Right lobe of liver (tissue), 6 donors: ENCODE measurements around the gene SLC25A42. TPM values are rescaled to one million over a fixed set of nuclear protein-coding genes. Genes with fewer than 3 reads are reported as not detected.

Experiments used
- ATAC-seq, 4 donors: fragments of 200-7000 bp; cut with Tn5 transposase; one replicate each; pipeline ENCODE4 v1.9.1; 2020; ENCODE audit warnings: mild to moderate bottlenecking in 4 of 4, moderate library complexity in 4 of 4
- DNase-seq, 3 donors: peaks; one replicate each; pipeline ENCODE4 v3.0.0-alpha.2; 2020
- H3K27ac ChIP-seq, 3 donors: fragments of 200-600 bp; one replicate each; pipeline ENCODE4 v1.8.0; 2022
- H3K27me3 ChIP-seq, 2 donors: fragments of 200-600 bp; one replicate each; pipeline ENCODE4 v1.8.0; 2022
- H3K36me3 ChIP-seq, 4 donors: fragments of 200-600 bp; sonication (generic) in 1 of 4; one replicate each; pipeline versions ENCODE4 v1.5.1 to v1.8.0; 2017 to 2022; ENCODE audit warnings: control low read depth in 1 of 4
- H3K4me1 ChIP-seq, 4 donors: fragments of 200-600 bp; sonication (generic) in 1 of 4; one replicate each; pipeline versions ENCODE4 v1.5.1 to v1.8.0; 2017 to 2022; ENCODE audit warnings: control low read depth in 1 of 4
- H3K4me3 ChIP-seq, 3 donors: fragments of 200-600 bp; one replicate each; pipeline ENCODE4 v1.8.0; 2022
- H3K9me3 ChIP-seq, 4 donors: fragments of 200-600 bp; sonication (generic) in 1 of 4; one replicate each; pipeline versions ENCODE4 v1.5.1 to v1.8.0; 2017 to 2022; ENCODE audit warnings: control low read depth in 1 of 4
- POLR2A ChIP-seq: fragments of 450-650 bp; IDR thresholded peaks from one replicate; pipeline ENCODE4 v1.6.1; 2017; ENCODE audit warnings: antibody characterized with exemption, mild to moderate bottlenecking
- WGBS: methylation state at CpG from one replicate; pipeline ENCODE4 v1.1.6; 2018; ENCODE audit warnings: low coverage, low lambda C conversion rate; ENCODE audit not compliant: insufficient coverage; ENCODE audit errors: missing lambda C conversion rate; 5-methylcytosine and 5-hydroxymethylcytosine counted together
- intact Hi-C, 2 donors: fragments of 100-400 bp; cut with DNase I; formaldehyde crosslinking; loops; one replicate each; pipeline versions ENCODE4 v1.11.2 to v1.14.1; 2022
- total RNA-seq, 6 experiments: library from RNA; depleted of rRNA in 2 of 6; stranded (reverse); fragments of >200 nt in 2 of 6; fragmentation: NEBNext Ultra II Directional in 3 of 6; extraction: Animal tissue kit (Norgen Biotek cat#: 25700) in 3 of 6; gene quantifications; one replicate each; pipeline versions ENCODE4 v1.1.0 to v1.2.4, GENCODE V29; 2016 to 2023
- TF ChIP-seq, protein P1 (sequence below), 4 donors: fragments of 200-600 bp in 3 of 4; fragments of 450-650 bp in 1 of 4; IDR thresholded peaks; one replicate each; pipeline versions ENCODE4 v1.5.1 to v1.8.0; 2016 to 2022; ENCODE audit warnings: antibody characterized with exemption in 4 of 4, mild to moderate bottlenecking in 2 of 4
- donor health status: DM: no; HTN: yes; CAD: no.
- donor health status: DM: no; HTN: no; CAD: no.
- donor health status: DM: no; HTN: no; CAD: no.
- donor health status: DM: no; HTN: yes; CAD: no.
- donor health status: DM: no; HTN: yes; CAD: no.

SLC25A42 gene
- total RNA-seq, 6 experiments from 2014 or later: 20.7 to 80.7 (median 69.7) TPM

DNA sequence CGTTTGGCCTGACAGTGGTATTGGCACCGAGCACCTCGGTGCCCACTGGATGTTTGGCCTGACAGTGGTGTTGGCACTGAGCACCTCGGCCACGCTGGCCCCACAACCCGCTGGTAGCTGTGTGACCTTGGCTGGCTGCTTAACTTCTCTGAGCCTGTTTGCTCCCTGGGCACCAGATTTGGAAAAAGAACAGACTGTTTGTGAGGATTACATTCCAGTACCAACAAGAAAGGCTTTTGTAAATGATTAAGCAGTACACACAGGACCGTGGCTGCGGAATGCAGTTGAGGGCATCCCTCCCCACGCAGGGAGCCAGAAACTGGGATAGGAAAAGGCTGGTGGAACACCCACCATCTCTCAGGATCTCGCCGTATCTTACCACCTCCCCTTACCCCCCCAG lies 31.9 kb downstream of the SLC25A42 start:
- Histone ChIP-seq H3K4me3 (peak overlapping the region in 2 of 3 donors; percentile 42 to 58), H3K36me3 (peaks cover 0 to 5% (median 0%) of the 10 kb centered on the region in 4 donors), H3K27me3 (no peaks in the 10 kb centered on the region), H3K4me1 (peaks cover 0 to 53% (median 27%) of the 10 kb centered on the region in 4 donors), H3K27ac (peak overlapping the region; percentile 85 to 98 (median 91)), H3K9me3 (no peaks in the 10 kb centered on the region)
- peak; percentile 3 to 44 (median 13) for ATAC-seq
- TF ChIP-seq POLR2A: peak; percentile 40
- TF ChIP-seq, protein P1, sequence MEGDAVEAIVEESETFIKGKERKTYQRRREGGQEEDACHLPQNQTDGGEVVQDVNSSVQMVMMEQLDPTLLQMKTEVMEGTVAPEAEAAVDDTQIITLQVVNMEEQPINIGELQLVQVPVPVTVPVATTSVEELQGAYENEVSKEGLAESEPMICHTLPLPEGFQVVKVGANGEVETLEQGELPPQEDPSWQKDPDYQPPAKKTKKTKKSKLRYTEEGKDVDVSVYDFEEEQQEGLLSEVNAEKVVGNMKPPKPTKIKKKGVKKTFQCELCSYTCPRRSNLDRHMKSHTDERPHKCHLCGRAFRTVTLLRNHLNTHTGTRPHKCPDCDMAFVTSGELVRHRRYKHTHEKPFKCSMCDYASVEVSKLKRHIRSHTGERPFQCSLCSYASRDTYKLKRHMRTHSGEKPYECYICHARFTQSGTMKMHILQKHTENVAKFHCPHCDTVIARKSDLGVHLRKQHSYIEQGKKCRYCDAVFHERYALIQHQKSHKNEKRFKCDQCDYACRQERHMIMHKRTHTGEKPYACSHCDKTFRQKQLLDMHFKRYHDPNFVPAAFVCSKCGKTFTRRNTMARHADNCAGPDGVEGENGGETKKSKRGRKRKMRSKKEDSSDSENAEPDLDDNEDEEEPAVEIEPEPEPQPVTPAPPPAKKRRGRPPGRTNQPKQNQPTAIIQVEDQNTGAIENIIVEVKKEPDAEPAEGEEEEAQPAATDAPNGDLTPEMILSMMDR (IDR thresholded peaks at IDR 0.05): no peak
- 41% methylated on average over 7 of the region's 11 CpGs for WGBS
- intact Hi-C loops: no loop called here
- DNase-seq: peak in 1 of 3 donors; percentile 72

DNA sequence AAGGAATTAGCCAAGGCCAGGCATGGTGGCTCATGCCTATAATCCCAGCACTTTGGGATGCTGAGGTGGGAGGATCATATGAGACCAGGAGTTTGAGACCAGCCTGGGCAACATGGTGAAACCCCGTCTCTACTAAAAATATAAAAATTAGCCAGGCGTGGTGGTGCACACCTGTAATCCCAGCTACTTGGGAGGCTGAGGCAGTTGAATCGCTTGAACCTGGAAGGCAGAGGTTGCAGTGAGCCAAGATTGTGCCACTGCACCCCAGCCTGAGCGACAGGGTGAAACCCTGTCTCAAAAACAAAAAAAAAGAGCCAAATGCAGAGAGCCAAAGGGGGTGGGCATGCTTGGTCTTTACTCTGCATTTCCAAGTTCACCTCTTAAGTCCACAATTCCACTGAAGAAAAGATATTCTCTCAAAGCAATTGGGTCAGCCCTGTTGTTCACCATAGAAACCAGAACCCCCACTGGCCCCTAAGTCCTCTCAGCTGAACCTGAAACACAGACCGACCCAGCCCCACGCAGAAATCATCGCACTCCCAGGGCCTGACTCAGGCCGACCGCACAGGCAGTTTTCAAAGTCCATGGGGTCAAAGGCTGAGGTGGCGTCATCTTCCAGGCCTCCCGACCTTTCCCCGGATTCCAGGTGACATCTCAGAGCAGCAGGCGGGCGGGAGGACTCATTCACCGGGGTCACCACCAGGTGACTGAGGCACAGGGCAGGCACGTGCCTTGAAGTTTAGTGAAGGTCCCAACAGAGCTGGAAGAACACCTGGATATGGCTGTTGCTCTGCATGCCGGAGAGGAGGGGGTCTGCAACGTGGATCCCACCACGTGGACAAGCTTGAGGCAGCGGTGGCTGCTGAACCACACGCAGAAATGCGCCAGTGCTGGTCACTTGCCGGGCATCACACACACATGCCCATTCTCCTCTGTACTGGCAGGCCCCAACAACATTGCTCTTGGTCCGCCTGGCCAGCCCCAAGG lies 33.1 kb downstream of the SLC25A42 start:
- 49% methylated on average over 12 of the region's 24 CpGs for WGBS
- peak overlapping the region in 2 of 3 donors; percentile 42 to 58 for H3K4me3 ChIP-seq
- DNase-seq: peak; percentile 87 to 96 (median 95)

DNA sequence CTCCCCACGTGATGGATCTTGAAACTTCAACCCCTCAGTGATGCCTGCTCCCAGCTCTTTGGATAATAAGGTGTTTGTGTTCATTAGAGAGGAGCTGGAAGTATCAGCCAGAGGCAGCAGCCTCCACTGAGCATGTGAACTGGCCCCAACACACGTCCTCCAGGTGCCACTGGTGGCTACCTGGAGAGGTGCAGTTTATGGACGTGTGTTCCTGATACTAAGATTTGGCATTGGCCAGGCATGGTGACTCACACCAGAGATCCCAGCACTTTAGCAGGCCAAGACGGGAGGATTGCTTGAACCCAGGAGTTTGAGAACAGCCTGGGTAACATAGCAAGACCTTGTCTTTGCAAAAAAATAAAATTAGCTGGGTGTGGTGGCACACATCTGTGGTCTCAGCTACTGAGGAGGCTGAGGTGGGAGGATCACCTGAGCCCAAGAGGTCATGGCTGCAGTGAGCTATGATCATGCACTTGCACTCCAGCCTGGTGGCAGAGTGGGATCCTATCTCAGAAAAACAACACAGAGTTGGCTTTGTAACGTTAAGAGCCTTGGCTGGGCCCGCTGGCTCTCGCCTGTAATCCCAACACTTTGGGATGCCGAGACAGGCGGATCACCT lies 34.4 kb downstream of the SLC25A42 start:
- H3K4me3 ChIP-seq: no peak overlapping the region
- TF ChIP-seq, protein P1 (IDR thresholded peaks at IDR 0.05): no peak
- no peak for TF ChIP-seq POLR2A
- peaks cover 0 to 77% (median 34%) of the 10 kb centered on the region in 4 donors for H3K4me1 ChIP-seq
- DNase-seq: no peak
- WGBS: 37% methylated on average over 8 of the region's 9 CpGs
- peak overlapping the region; percentile 85 to 98 (median 91) for H3K27ac ChIP-seq
- peaks cover 0 to 5% (median 0%) of the 10 kb centered on the region in 4 donors for H3K36me3 ChIP-seq
- intact Hi-C loops: no loop called here
- no peaks in the 10 kb centered on the region for H3K9me3 ChIP-seq
- no peaks in the 10 kb centered on the region for H3K27me3 ChIP-seq
- ATAC-seq: peak in 1 of 4 donors; percentile 31

More for the DNA sequence above, 33.1 kb downstream of the SLC25A42 start:
- Histone ChIP-seq H3K4me1 (peaks cover 0 to 64% (median 31%) of the 10 kb centered on the region in 4 donors), H3K36me3 (peaks cover 0 to 5% (median 0%) of the 10 kb centered on the region in 4 donors), H3K27ac (peak overlapping the region; percentile 85 to 98 (median 91)), H3K27me3 (no peaks in the 10 kb centered on the region), H3K9me3 (no peaks in the 10 kb centered on the region)
- ATAC-seq: peak; percentile 52 to 65 (median 57)
- intact Hi-C loops: no loop called here
- TF ChIP-seq, protein P1 (IDR thresholded peaks at IDR 0.05): no peak
- TF ChIP-seq POLR2A: peak; percentile 41

DNA sequence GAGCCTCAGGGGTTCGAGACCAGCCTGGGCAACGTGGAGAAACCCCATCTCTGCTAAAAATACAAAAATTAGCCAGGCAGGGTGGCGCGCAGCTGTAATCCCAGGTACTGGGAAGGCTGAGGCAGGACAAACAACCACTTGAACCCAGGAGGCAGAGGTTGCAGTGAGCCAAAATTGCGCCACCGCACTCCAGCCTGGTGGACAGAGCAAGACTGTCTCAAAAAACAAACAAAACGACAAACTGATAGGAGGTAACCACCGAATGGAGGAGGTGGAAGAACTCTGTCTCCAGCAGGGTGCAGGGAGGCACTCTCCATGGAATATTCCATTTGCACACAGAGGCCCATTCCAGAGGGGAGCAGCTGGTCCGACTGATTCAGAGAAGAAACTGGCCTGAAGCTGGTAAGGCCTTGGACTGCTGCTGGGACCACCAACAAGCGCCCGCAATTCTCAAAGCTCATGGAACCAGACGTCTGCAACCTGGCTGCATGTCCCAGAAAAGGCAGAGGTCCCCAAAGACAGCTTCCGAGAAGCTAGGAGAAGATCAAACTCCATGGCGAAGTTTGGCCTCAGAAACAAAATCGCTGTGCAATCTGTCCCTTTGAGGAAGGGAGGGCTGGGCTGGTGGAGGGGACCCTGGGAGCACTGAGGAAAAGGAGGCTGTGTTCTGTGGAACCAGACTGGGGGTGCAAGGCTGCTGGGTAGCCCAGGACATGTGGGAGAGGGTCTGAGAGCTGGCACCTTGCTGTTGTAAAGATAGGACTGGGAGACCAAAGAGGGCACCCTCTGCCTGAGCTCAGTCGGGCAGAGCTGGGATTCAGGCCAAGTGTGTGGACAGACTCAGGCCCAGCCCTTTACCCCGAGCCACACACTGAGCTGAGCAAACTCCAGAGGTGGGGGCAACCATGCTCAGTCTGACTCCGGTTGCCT lies 35.2 kb downstream of the SLC25A42 start:
- H3K4me3 ChIP-seq: peak overlapping the region in 2 of 3 donors; percentile 24 to 31
- ATAC-seq (peak; percentile 68 to 78 (median 69)), DNase-seq (peak; percentile 90 to 96 (median 94))
- no peaks in the 10 kb centered on the region for H3K27me3 ChIP-seq
- peak; percentile 35 for TF ChIP-seq POLR2A
- TF ChIP-seq, protein P1 (IDR thresholded peaks at IDR 0.05): no peak
- H3K36me3 ChIP-seq: peaks cover 0 to 5% (median 0%) of the 10 kb centered on the region in 4 donors
- H3K27ac ChIP-seq: peak overlapping the region; percentile 85 to 98 (median 91)
- WGBS: 12% methylated on average over 9 of the region's 18 CpGs
- H3K4me1 ChIP-seq: peaks cover 0 to 81% (median 34%) of the 10 kb centered on the region in 4 donors
- intact Hi-C loops: no loop called here
- H3K9me3 ChIP-seq: no peaks in the 10 kb centered on the region
